HCT116 (cell line): ENCODE measurements around the gene USP43. TPM values are rescaled to one million over a fixed set of nuclear protein-coding genes. Genes with fewer than 3 reads are reported as not detected.

ENCODE experiments used
- ATAC-seq: fragments of 200-7000 bp; cut with Tn5 transposase; 2 replicates; pipeline ENCODE4 v1.9.1; 2020; ENCODE audit warnings: mild to moderate bottlenecking, moderate library complexity
- Bru-seq: library from RNA; stranded (reverse); fragments of 400-500 nt; gene quantifications from one replicate; lab custom pipeline; 2021; lab: Mats Ljungman, UMichigan
- BruChase-seq, 2 experiments: library from RNA; stranded (reverse); fragments of 400-500 nt; gene quantifications; one replicate each; lab custom pipeline; 2021; lab: Mats Ljungman, UMichigan
- BruUV-seq: library from RNA; stranded (reverse); fragments of 400-500 nt; replicated peaks from 2 replicates; lab custom pipeline; 2021; lab: Mats Ljungman, UMichigan
- CTCF ChIA-PET: fragments of 300-600 bp; sonication (Branson Sonifier 250); formaldehyde crosslinking; loops from one replicate; lab custom pipeline; 2021; ENCODE audit warnings: antibody characterized with exemption; lab: Charles Lee
- POLR2A ChIA-PET: fragments of 300-600, 350-600 bp; sonication (Branson Sonifier 250); formaldehyde crosslinking; loops from one replicate; lab custom pipeline; 2021; ENCODE audit warnings: antibody characterized with exemption; lab: Charles Lee
- RAD21 ChIA-PET, 2 experiments: fragments of 300-600 bp; sonication (Branson Sonifier 250); formaldehyde crosslinking; loops; one replicate each; lab custom pipeline; 2023; ENCODE audit warnings: low total read pairs in 2 of 2; ENCODE audit not compliant: uncharacterized antibody in 2 of 2, unreplicated experiment in 2 of 2, low non-redundant PET in 1 of 2; lab: Charles Lee
- DNase-seq: peaks from one replicate; pipeline ENCODE4 v3.0.0-alpha.2; 2010; ENCODE audit warnings: low read depth, low spot score
- H2AFZ ChIP-seq: fragments of 200-600 bp; shearing (Covaris generic), sonication (generic); 2 replicates; pipeline ENCODE4 v1.6.1; 2017; ENCODE audit warnings: low read depth, mixed run types, mixed read lengths, antibody characterized with exemption, low read length; ENCODE audit not compliant: poor library complexity, severe bottlenecking
- H3K27ac ChIP-seq: 2 replicates; pipeline ENCODE4 v1.5.1; 2012; ENCODE audit warnings: low read depth, low read length
- H3K27me3 ChIP-seq: fragments of 200-600 bp; sonication (generic); 2 replicates; pipeline ENCODE4 v1.6.1; 2016; ENCODE audit warnings: mixed run types, low read length, mixed read lengths; ENCODE audit not compliant: insufficient read depth
- H3K36me3 ChIP-seq, 2 experiments: fragments of 200-500 bp in 1 of 2; fragments of 200-600 bp in 1 of 2; sonication (Bioruptor generic) in 1 of 2; sonication (generic) in 1 of 2; 2 replicates each; pipeline versions ENCODE4 v1.5.1 to v1.6.1; 2014 to 2016; ENCODE audit warnings: low read length in 2 of 2, inconsistent platforms in 1 of 2, mixed read lengths in 1 of 2, mixed run types in 1 of 2; ENCODE audit not compliant: insufficient read depth in 2 of 2, control insufficient read depth in 1 of 2
- H3K4me1 ChIP-seq, 2 experiments: fragments of 200-600 bp in 1 of 2; sonication (generic) in 1 of 2; 2 replicates each; pipeline versions ENCODE4 v1.5.1 to v1.6.1; 2012 to 2017; ENCODE audit warnings: low read length in 2 of 2, inconsistent platforms in 1 of 2, mild to moderate bottlenecking in 1 of 2, mixed read lengths in 1 of 2, mixed run types in 1 of 2, moderate library complexity in 1 of 2; ENCODE audit not compliant: insufficient read depth in 2 of 2, control insufficient read depth in 1 of 2
- H3K4me2 ChIP-seq: fragments of 200-600 bp; sonication (generic); 2 replicates; pipeline ENCODE4 v1.6.1; 2017; ENCODE audit warnings: mixed run types, low read length, mixed read lengths
- H3K4me3 ChIP-seq, 2 experiments: fragments of 200-600 bp in 1 of 2; sonication (generic) in 1 of 2; replicated peaks in 1 of 2; 2 replicates each; pipeline ENCODE4 v1.5.1; 2011 to 2016; ENCODE audit warnings: low read length in 2 of 2, control low read depth in 1 of 2, low read depth in 1 of 2, mild to moderate bottlenecking in 1 of 2, mixed read lengths in 1 of 2, mixed run types in 1 of 2
- H3K79me2 ChIP-seq: fragments of 200-600 bp; sonication (generic); 2 replicates; pipeline ENCODE4 v1.6.1; 2017; ENCODE audit warnings: mild to moderate bottlenecking, mixed run types, low read length, moderate library complexity, mixed read lengths; ENCODE audit not compliant: insufficient read depth
- H3K9ac ChIP-seq: fragments of 200-600 bp; sonication (generic); 2 replicates; pipeline ENCODE4 v1.6.1; 2016; ENCODE audit warnings: low read length, mixed read lengths
- H3K9me2 ChIP-seq: fragments of 200-600 bp; sonication (generic), shearing (Covaris generic); 2 replicates; pipeline ENCODE4 v1.6.1; 2017; ENCODE audit warnings: mixed run types, mild to moderate bottlenecking, moderate library complexity; ENCODE audit not compliant: insufficient read depth
- H3K9me3 ChIP-seq, 2 experiments: fragments of 200-500 bp in 1 of 2; fragments of 200-600 bp in 1 of 2; sonication (Bioruptor generic) in 1 of 2; sonication (generic) in 1 of 2; 2 replicates each; pipeline ENCODE4 v1.6.1; 2014 to 2017; ENCODE audit warnings: low read length in 2 of 2, mixed read lengths in 2 of 2, inconsistent platforms in 1 of 2, low read depth in 1 of 2, mild to moderate bottlenecking in 1 of 2, mixed run types in 1 of 2, moderate library complexity in 1 of 2; ENCODE audit not compliant: control insufficient read depth in 1 of 2, insufficient read depth in 1 of 2
- H4K20me1 ChIP-seq: fragments of 200-600 bp; sonication (generic), shearing (Covaris generic); 2 replicates; pipeline ENCODE4 v1.6.1; 2017; ENCODE audit warnings: mixed run types, mild to moderate bottlenecking, moderate library complexity; ENCODE audit not compliant: insufficient read depth
- ATF3 ChIP-seq: IDR thresholded peaks from 2 replicates; pipeline ENCODE4 v1.6.1; 2012
- CEBPB ChIP-seq: IDR thresholded peaks from 2 replicates; pipeline ENCODE4 v1.6.1; 2012; ENCODE audit warnings: low read depth
- CTCF ChIP-seq, 3 experiments: fragments of 200-600 bp in 1 of 3; sonication (generic) in 1 of 3; IDR thresholded peaks in 2 of 3; conservative IDR thresholded peaks in 1 of 3; 2 replicates each; pipeline ENCODE4 v1.5.1; 2012 to 2017; ENCODE audit warnings: low read depth in 2 of 3, low read length in 2 of 3, antibody characterized with exemption in 1 of 3, borderline replicate concordance in 1 of 3, control low read depth in 1 of 3, mild to moderate bottlenecking in 1 of 3, mixed read lengths in 1 of 3, mixed run types in 1 of 3, moderate library complexity in 1 of 3; ENCODE audit not compliant: insufficient read depth in 1 of 3
- EGR1 ChIP-seq: IDR thresholded peaks from 2 replicates; pipeline ENCODE4 v1.6.1; 2012; ENCODE audit warnings: low read depth
- ELF1 ChIP-seq: IDR thresholded peaks from 2 replicates; pipeline ENCODE4 v1.6.1; 2012; ENCODE audit warnings: low read depth, borderline replicate concordance
- EZH2 ChIP-seq: fragments of 200-600 bp; sonication (generic); IDR thresholded peaks from 2 replicates; pipeline ENCODE4 v1.6.1; 2017; ENCODE audit warnings: antibody characterized with exemption, mixed run types
- FOSL1 ChIP-seq: IDR thresholded peaks from 2 replicates; pipeline ENCODE4 v1.6.1; 2012; ENCODE audit warnings: low read depth
- JUND ChIP-seq: IDR thresholded peaks from 2 replicates; pipeline ENCODE4 v1.6.1; 2012
- MAX ChIP-seq: IDR thresholded peaks from 2 replicates; pipeline ENCODE4 v1.6.1; 2012
- POLR2A ChIP-seq: IDR thresholded peaks from 2 replicates; pipeline ENCODE4 v1.7.0; 2011; ENCODE audit warnings: borderline replicate concordance; ENCODE audit not compliant: insufficient read depth, insufficient read length; ENCODE audit errors: extremely low read depth
- POLR2AphosphoS5 ChIP-seq: IDR thresholded peaks from 2 replicates; pipeline ENCODE4 v1.6.1; 2011; ENCODE audit warnings: mild to moderate bottlenecking, low read depth, low read length, moderate library complexity
- RAD21 ChIP-seq: IDR thresholded peaks from 2 replicates; pipeline ENCODE4 v1.6.1; 2012; ENCODE audit warnings: low read depth, mild to moderate bottlenecking
- REST ChIP-seq: IDR thresholded peaks from 2 replicates; pipeline ENCODE4 v1.6.1; 2012; ENCODE audit warnings: low read depth
- SIN3A ChIP-seq: IDR thresholded peaks from 2 replicates; pipeline ENCODE4 v1.6.1; 2012; ENCODE audit warnings: low read depth
- SP1 ChIP-seq: IDR thresholded peaks from 2 replicates; pipeline ENCODE4 v1.6.1; 2012; ENCODE audit warnings: low read depth
- SRF ChIP-seq: IDR thresholded peaks from 2 replicates; pipeline ENCODE4 v1.6.1; 2012; ENCODE audit warnings: low read depth
- TCF7L2 ChIP-seq: IDR thresholded peaks from 2 replicates; pipeline ENCODE4 v1.7.0; 2011; ENCODE audit warnings: borderline replicate concordance, inconsistent platforms; ENCODE audit not compliant: insufficient read depth, insufficient read length; ENCODE audit errors: extremely low read depth
- YY1 ChIP-seq: IDR thresholded peaks from 2 replicates; pipeline ENCODE4 v1.6.1; 2011; ENCODE audit warnings: low read length, low read depth, moderate library complexity, mild to moderate bottlenecking; ENCODE audit not compliant: insufficient replicate concordance; ENCODE audit errors: extremely low read depth
- ZFX ChIP-seq: fragments of 450-650 bp; IDR thresholded peaks from 2 replicates; pipeline ENCODE4 v1.6.1; 2017
- ZNF274 ChIP-seq: fragments of 200-500 bp; sonication (Bioruptor generic); IDR thresholded peaks from 2 replicates; pipeline ENCODE4 v1.6.1; 2014; ENCODE audit warnings: mild to moderate bottlenecking, low read depth, low read length, inconsistent platforms
- intact Hi-C: fragments of 100-400 bp; cut with micrococcal nuclease; formaldehyde crosslinking; loops from 2 replicates; pipeline ENCODE4 v1.10.0; 2022
- long read RNA-seq: library from polyadenylated mRNA; unstranded; transcript quantifications from one replicate; pipeline ENCODE4 v2.0.0, GENCODE V29; 2021; ENCODE audit not compliant: unreplicated experiment
- polyA plus RNA-seq: library from polyadenylated mRNA; unstranded; fragments of >200 nt; gene quantifications from 2 replicates; pipeline ENCODE4 v1.2.1, GENCODE V29; 2012; ENCODE audit warnings: missing spikeins
- total RNA-seq: library from RNA; stranded (reverse); gene quantifications from one replicate; pipeline ENCODE4 v1.2.1, GENCODE V29; 2021; ENCODE audit not compliant: unreplicated experiment

The USP43 gene
- total RNA-seq (8.0 TPM), Bru-seq, nascent RNA (percentile 52 among the genes with signal in this experiment), BruChase-seq, experiment 1, labeled RNA remaining after a 6-hour chase (percentile 39 among the genes with signal in this experiment), BruChase-seq, experiment 2, labeled RNA remaining after a 2-hour chase (percentile 45 among the genes with signal in this experiment)
- polyA plus RNA-seq: 5.0 and 5.2 TPM in 2 replicates
- long read RNA-seq, full-length matches to known transcripts: 10 of 24 reads
- long read RNA-seq, partial matches to known transcripts: 2 of 24 reads
- long read RNA-seq, other reads (novel, unspliced or antisense): 12 of 24 reads

GRCh38 chr17:9644910-9645751, at the start of gene USP43:
Gene USP43, plus strand, starts transcription at chr17:9645517. Its CDS starts 116 bp downstream, at chr17:9645633.
- peak within 1 kb of the TSS; percentile 94 for H3K27ac ChIP-seq
- H3K9me3 ChIP-seq: no peaks in the 10 kb centered on the region
- H3K36me3 ChIP-seq: no peaks in the 10 kb centered on the region
- peak; percentile 32 for DNase-seq
- H3K9me2 ChIP-seq: no peaks in the 10 kb centered on the region
- intact Hi-C loops: loop anchor here (1.0 to 2.0 kb wide), 2 partner anchors 31 to 68 kb away; partner anchors contain the start of gene CFAP52
- peak within 1 kb of the TSS; percentile 90 for H3K4me2 ChIP-seq
- peaks cover 11% of the 10 kb centered on the region for H3K79me2 ChIP-seq
- ChIA-PET CTCF (no interaction called here), POLR2A (no interaction called here), RAD21 (interaction anchor here in 1 of 2 experiments (1.2 kb wide), 1 partner anchor 68 kb away, joined by 3 read pairs; no protein-coding TSS in a partner anchor)
- H3K27me3 ChIP-seq: no peaks in the 10 kb centered on the region
- H2AFZ ChIP-seq: peak within 1 kb of the TSS; percentile 75
- H4K20me1 ChIP-seq: no peaks in the 10 kb centered on the region
- H3K9ac ChIP-seq: peak within 1 kb of the TSS; percentile 78
- BruUV-seq: TSS peak; percentile 82
- peak; percentile 83 for ATAC-seq
- H3K4me3 ChIP-seq: peak within 1 kb of the TSS; percentile 71 to 75
- H3K4me1 ChIP-seq: peaks cover 37 to 51% of the 10 kb centered on the region in 2 experiments
- TF ChIP-seq POLR2AphosphoS5 (peak; percentile 65), CEBPB (no peak), FOSL1 (no peak), MAX (peak; percentile 83), REST (no peak), SIN3A (peak; percentile 76), CTCF (IDR thresholded peaks at IDR 0.05 in 2 of 3, conservative IDR thresholded peaks at IDR 0.05 in 1 of 3; ENCODE audit: borderline replicate concordance in 1 of 3, insufficient read depth in 1 of 3, low read depth in 2 of 3, low read length in 2 of 3) (no peak), SP1 (0 out of 2 replicates have a peak, but pooled peaks have one; percentile 14), ELF1 (no peak), EGR1 (peak; percentile 90), POLR2A (no peak), ZFX (peak; percentile 21; the same call in 1 of the 2 replicates), ZNF274 (no peak), YY1 (peak; percentile 8), ATF3 (no peak), TCF7L2 (peak; percentile 43), SRF (no peak), EZH2 (no peak), JUND (no peak), RAD21 (no peak; the same call in 1 of the 2 replicates)
